ENCODE measurements around the gene EDC3.

Gene EDC3

DNA sequence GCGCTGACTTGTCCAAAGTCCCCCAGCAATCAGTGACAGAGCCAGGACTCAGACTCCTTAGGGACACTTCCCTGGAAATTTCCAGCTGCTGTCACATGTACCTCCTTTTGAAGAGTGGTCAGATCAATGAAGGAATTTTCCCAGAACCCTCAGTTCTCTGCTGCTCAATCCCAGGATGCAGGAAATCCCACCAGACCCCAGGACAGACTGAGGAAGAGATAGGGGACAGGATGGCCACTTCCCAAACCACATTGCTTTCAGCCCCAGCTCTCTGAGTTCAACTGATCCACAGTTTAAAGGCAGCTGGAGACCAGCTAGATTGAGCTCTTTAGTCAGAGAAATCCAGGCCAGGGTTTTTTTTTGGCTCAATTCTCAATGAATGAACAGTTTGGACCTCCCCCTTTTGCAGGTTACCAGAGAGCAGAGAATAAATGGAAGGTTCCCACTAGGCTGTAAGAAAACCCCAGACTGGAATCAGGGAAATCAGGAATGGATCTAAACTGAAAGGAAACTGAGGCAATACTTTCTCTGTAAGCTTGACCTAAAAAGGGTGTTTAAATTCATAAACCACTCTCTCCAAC is 28.0 kb upstream of the EDC3 start:
- Mint-ChIP-seq H3K4me1 (peaks cover 23% of the 10 kb centered on the region), H3K36me3 (no peaks in the 10 kb centered on the region), H3K4me3 (peak overlapping the region; percentile 72), H3K27ac (peak overlapping the region; percentile 12), H3K9me3 (no peaks in the 10 kb centered on the region)
- no peak for ATAC-seq
- DNase-seq (ENCODE audit: low spot score in 2 of 2): no peak

DNA sequence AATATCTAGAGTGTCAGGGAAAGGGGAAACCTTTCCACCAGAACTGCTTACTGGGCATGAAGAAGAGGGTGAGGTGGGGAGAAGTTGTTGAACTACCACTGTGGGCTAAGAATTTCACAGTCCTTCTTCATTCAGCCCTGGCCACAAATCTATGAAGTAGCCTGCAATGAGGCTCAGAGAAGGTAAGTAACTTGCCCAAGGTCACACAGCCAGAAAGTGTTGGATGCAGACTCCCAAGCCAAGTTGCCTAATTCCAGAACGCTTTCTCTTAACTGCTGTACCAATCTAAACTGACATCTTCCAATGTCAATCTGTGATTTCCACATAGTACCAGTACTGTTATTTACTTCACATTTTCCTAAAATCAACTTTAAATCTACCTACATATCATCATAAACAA is 27.4 kb upstream of the EDC3 start:
- Mint-ChIP-seq H3K4me1 (peaks cover 23% of the 10 kb centered on the region), H3K4me3 (no peak overlapping the region), H3K36me3 (no peaks in the 10 kb centered on the region), H3K27ac (peak overlapping the region; percentile 12), H3K9me3 (no peaks in the 10 kb centered on the region)
- DNase-seq (ENCODE audit: low spot score in 2 of 2) (no peak), ATAC-seq (no peak)

DNA sequence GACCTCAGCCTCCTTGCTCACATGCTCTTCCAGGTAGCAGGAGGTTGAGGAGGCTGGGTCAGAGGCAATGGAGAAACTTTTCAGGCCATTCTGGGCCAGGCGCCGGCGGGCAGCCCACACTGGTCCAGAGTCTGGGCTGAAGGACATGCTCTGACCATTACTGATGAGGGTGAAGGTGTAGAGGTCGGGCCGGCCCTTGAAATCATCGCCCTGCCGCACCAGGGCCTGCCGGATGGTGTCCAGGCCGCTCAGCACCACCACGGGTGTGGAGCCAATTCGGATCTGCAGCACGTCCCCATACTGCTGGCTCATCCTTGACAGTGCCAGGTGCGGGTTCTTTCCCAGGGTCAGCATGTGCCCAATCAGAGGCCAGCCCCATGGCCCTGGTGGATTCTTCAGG is 26.8 kb upstream of the EDC3 start:
- Mint-ChIP-seq H3K36me3 (no peaks in the 10 kb centered on the region), H3K4me1 (peaks cover 23% of the 10 kb centered on the region), H3K4me3 (no peak overlapping the region), H3K27ac (no peak overlapping the region), H3K9me3 (no peaks in the 10 kb centered on the region)
- DNase-seq (ENCODE audit: low spot score in 2 of 2): no peak
- ATAC-seq: no peak

DNA sequence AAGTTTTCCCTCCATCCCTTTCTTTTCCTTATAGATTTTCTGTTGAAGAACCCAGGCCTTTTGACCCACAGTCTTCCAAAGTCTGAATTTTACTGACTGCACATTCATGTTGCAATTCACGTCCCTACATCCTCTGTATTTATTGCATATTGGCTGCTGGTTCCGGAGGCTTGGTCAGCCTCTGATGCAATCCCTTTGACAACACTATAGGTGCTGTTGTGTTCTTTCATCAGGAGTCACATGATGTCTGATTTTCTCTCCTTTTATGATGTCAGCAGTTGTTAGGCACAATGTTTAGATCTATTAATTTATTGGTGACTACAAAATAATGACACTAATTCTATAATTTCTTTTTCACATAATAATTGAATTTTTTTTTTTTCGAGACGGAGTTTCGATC is 20.8 kb upstream of the EDC3 start:
- Mint-ChIP-seq H3K4me1 (no peaks in the 10 kb centered on the region), H3K9me3 (no peaks in the 10 kb centered on the region), H3K27ac (no peak overlapping the region), H3K36me3 (no peaks in the 10 kb centered on the region), H3K4me3 (no peak overlapping the region)
- ATAC-seq (no peak), DNase-seq (ENCODE audit: low spot score in 2 of 2) (no peak)

DNA sequence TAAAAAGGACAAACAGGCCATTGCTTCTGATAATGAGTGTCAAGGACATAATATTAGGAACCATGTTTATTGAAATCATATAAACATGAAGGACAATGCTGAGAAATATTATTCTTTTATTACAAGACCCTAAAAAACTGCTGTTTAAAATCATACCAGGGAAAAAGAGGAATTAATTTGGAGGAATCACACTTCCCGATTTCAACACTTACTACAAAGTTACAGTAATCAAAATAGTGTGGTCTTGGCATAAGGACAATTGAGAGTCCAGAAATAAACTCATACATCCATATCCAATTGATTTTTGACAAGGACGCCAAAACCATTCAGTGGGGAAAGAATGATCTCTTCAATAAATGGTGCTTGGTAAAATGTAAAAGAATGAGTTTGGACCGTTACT is 16.5 kb upstream of the EDC3 start:
- no peak for ATAC-seq
- no peak for DNase-seq (ENCODE audit: low spot score in 2 of 2)
- H3K27ac Mint-ChIP-seq: no peak overlapping the region
- H3K4me1 Mint-ChIP-seq: peaks cover 8% of the 10 kb centered on the region
- H3K9me3 Mint-ChIP-seq: no peaks in the 10 kb centered on the region
- H3K36me3 Mint-ChIP-seq: no peaks in the 10 kb centered on the region
- H3K4me3 Mint-ChIP-seq: no peak overlapping the region

DNA sequence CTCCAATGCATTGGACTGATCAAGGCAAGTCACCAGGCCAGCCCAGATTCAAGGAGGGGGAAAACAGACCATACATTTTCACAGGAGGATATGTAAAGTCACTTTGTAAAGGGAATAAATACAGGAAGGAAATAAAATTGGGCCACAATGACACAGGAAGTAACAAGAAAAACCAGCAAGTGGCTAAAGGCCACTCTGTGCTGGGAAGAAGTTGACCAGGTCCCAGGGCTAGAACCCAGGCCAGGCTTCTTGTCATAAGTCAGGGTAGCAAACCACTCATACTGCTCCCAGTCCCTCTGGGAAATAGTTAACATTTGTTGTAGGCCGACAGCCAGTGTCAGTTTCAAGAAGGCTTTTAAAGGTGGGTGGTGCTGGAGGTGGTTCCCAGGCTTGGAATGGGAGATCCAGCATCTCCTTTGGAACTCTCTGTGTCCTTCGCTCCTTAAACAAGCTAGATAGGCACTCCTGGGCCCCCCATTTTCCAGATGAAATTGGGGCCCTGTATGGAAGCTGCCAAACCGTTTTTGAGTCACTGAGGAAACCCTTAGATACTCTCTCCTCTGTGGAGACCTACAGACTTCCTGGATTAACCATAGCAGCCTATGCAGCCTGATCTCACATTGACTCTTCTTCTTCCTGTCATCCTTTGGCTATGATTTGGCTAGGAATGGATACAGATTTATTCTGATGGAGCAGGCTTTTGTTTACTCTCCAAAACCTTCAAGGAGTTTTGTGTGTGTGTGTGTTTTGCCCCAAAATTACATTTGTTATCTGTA is 14.7 kb upstream of the EDC3 start:
- ATAC-seq (peak; percentile 42), DNase-seq (ENCODE audit: low spot score in 2 of 2) (no peak)
- Mint-ChIP-seq H3K36me3 (no peaks in the 10 kb centered on the region), H3K4me1 (peaks cover 8% of the 10 kb centered on the region), H3K9me3 (no peaks in the 10 kb centered on the region), H3K4me3 (no peak overlapping the region), H3K27ac (peak overlapping the region; percentile 82)

DNA sequence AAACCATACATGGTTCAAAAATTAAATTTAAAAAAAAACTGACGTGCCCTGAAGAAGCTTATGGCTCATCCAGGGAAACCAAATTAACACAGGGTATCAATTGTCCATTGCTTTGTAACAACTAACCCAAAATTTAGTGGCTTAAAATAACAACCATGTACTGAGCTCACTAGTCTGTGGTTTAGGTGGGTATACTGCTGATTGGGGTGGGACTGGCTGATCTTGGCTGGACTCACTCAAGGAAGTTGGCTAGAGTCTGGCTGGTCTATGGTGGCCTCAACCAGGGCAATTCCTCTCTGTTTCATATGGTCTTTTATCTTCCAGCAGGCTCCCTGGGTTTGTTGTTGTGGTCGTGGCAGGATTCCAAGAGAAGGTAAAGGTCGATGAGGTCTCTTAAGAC is 14.1 kb upstream of the EDC3 start:
- Mint-ChIP-seq H3K9me3 (no peaks in the 10 kb centered on the region), H3K4me3 (no peak overlapping the region)

DNA sequence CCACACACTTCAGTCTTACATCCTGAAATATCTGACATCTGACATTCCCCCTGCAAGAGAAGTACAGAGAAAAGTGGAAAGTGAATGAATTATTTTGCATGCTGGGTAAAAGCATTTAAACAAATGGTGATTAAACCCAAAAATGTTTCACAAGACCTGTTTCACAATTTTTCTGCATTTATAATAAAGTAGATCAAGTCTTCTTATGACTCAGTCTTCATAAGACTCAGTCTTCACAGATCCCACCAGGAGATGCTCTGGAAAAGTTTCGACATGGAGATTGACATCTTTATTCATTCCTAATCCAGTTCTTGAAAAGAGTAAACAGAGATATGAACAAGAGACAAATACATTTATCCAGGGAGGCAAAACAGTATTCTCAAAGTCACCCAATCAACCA is 13.2 kb upstream of the EDC3 start:
- H3K27ac Mint-ChIP-seq: peak overlapping the region; percentile 17
- DNase-seq (ENCODE audit: low spot score in 2 of 2) (no peak), ATAC-seq (no peak)
- peaks cover 8% of the 10 kb centered on the region for H3K4me1 Mint-ChIP-seq
- no peaks in the 10 kb centered on the region for H3K36me3 Mint-ChIP-seq
- no peaks in the 10 kb centered on the region for H3K9me3 Mint-ChIP-seq
- no peak overlapping the region for H3K4me3 Mint-ChIP-seq

More for the DNA sequence above, 14.1 kb upstream of the EDC3 start:
- DNase-seq (ENCODE audit: low spot score in 2 of 2) (peak in 1 of 2 donors; percentile 38), ATAC-seq (no peak)
- Mint-ChIP-seq H3K27ac (peak overlapping the region; percentile 82), H3K4me1 (peaks cover 8% of the 10 kb centered on the region), H3K36me3 (no peaks in the 10 kb centered on the region)

DNA sequence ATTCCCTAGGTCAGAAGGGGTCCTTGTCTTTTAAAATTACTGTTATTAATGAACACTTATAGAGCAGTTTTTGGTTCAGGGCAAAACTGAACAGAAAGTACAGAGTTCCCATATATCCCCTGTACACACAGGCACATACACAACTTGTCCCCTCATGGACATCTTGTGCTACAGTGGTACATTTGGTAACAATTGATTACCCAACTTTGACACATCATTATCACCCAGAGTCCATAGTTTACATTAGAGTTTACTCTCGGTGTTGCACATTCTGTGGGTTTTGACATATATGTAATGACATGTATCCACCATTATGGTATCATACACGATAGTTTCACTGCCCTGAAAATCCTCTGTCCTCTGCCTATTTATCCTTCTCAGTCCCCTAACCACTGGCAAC is 984 bp upstream of the EDC3 start:
- Mint-ChIP-seq H3K9me3 (no peaks in the 10 kb centered on the region), H3K27ac (peak overlapping the region; percentile 100), H3K4me1 (peaks cover 45% of the 10 kb centered on the region), H3K4me3 (peak overlapping the region; percentile 100), H3K36me3 (peaks cover 9% of the 10 kb centered on the region)
- no peak for ATAC-seq
- no peak for DNase-seq (ENCODE audit: low spot score in 2 of 2)

DNA sequence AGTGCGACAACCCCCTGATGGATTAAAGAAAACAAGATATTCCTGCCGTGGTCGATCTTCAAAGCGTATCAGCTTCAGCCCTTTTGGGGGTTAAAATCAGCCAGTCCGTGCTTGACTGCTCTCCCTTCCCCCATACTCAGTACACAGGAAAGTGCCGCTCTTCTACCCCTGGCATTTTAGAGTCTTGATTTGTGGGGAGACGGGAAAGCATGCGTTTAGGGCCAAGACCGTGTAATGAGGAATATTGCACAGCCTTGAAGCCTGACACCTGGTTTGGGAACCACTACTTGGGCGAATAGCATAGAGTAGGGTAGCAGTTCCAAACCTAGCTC is 540 bp upstream of the EDC3 start:
- H3K9me3 Mint-ChIP-seq: no peaks in the 10 kb centered on the region
- H3K4me3 Mint-ChIP-seq: peak overlapping the region; percentile 100
- ATAC-seq: no peak
- peaks cover 9% of the 10 kb centered on the region for H3K36me3 Mint-ChIP-seq
- DNase-seq (ENCODE audit: low spot score in 2 of 2): no peak
- H3K27ac Mint-ChIP-seq: peak overlapping the region; percentile 100
- H3K4me1 Mint-ChIP-seq: peaks cover 45% of the 10 kb centered on the region

DNA sequence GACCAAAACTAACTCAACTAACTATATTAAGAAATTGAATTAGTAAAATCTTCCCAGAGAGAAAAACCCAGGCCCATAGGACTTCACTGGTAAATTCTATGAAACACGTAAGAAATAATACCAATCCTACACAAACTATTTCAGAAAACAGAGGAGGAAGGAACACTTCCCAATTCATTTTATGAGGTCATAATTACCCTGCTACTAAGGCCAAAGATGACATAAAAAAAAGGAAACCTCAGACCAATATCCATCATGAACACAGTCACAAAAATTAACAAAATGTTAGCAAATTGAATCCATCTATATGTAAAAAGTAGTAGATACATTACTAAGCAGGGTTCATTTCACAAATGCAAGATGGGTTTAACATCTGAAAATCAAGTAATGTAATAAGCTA is 3.5 kb downstream of the EDC3 start:
- no peak overlapping the region for H3K4me3 Mint-ChIP-seq
- peaks cover 44% of the 10 kb centered on the region for H3K4me1 Mint-ChIP-seq
- H3K27ac Mint-ChIP-seq: no peak overlapping the region
- ATAC-seq (no peak), DNase-seq (ENCODE audit: low spot score in 2 of 2) (no peak)
- H3K9me3 Mint-ChIP-seq: no peaks in the 10 kb centered on the region
- H3K36me3 Mint-ChIP-seq: peaks cover 9% of the 10 kb centered on the region

DNA sequence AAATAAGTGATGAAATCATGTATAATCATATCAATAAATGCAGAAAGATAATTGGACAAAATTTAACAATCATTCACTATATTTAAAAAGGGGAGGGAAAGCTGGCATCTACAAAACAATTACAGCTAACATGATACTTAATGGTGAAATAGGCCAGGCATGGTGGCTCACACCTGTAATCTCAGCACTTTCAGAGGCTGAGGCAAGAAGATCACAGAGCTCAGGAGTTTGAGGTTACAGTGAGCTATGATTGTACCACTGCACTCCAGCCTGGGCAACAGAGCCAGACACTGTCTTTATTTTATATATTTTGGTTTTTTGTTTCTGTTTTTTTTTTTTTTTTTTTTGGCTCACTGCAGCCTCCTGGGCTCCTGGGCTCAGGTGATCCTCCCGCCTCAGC is 12.1 kb downstream of the EDC3 start:
- peaks cover 7% of the 10 kb centered on the region for H3K4me1 Mint-ChIP-seq
- peaks cover 25% of the 10 kb centered on the region for H3K36me3 Mint-ChIP-seq
- no peak overlapping the region for H3K4me3 Mint-ChIP-seq
- H3K9me3 Mint-ChIP-seq: no peaks in the 10 kb centered on the region
- H3K27ac Mint-ChIP-seq: no peak overlapping the region
- ATAC-seq: peak; percentile 59
- no peak for DNase-seq (ENCODE audit: low spot score in 2 of 2)

DNA sequence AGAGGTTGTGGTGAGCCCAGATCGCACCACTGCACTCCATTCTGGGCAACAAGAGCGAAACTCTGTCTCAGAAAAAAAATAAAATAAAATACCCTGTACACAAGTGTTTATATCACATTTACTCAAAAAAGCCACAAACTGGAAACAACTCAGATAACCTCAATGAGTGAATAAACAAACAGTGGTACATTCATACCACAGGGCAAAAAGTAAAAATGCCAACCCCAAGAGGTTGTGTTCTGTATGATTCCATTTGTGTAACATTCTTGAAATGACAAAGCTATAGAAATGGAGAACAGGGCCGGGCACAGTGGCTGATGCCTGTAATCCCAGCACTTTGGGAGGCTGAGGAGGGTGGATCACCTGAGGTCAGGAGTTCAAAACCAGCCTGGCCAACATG is 12.9 kb downstream of the EDC3 start:
- H3K27ac Mint-ChIP-seq: peak overlapping the region; percentile 58

DNA sequence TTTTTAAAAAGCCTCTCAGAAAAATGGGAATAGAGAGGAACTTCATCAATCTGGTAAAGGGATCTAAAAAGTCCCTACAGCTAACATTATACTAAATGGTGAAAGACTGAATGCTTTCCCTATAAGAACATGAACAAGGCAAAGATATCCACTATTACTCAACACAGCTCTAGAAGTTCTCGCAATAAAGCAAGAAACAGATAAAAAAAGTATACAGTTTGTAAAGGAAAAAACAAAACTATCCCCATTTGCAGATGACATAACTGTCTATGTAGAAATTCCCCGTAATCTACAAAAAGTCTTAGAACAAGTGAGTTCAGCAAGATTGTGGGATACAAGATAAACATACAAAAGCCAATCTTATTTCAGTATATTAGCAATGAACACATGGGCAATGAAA is 15.4 kb downstream of the EDC3 start:
- H3K9me3 Mint-ChIP-seq: no peaks in the 10 kb centered on the region
- ATAC-seq (no peak), DNase-seq (ENCODE audit: low spot score in 2 of 2) (no peak)
- H3K36me3 Mint-ChIP-seq: peaks cover 9% of the 10 kb centered on the region
- peaks cover 7% of the 10 kb centered on the region for H3K4me1 Mint-ChIP-seq
- no peak overlapping the region for H3K4me3 Mint-ChIP-seq
- no peak overlapping the region for H3K27ac Mint-ChIP-seq

More for the DNA sequence above, 12.9 kb downstream of the EDC3 start:
- H3K9me3 Mint-ChIP-seq: no peaks in the 10 kb centered on the region
- peak; percentile 89 for ATAC-seq
- H3K4me1 Mint-ChIP-seq: peaks cover 7% of the 10 kb centered on the region
- DNase-seq (ENCODE audit: low spot score in 2 of 2): no peak
- H3K36me3 Mint-ChIP-seq: peaks cover 25% of the 10 kb centered on the region
- H3K4me3 Mint-ChIP-seq: no peak overlapping the region

DNA sequence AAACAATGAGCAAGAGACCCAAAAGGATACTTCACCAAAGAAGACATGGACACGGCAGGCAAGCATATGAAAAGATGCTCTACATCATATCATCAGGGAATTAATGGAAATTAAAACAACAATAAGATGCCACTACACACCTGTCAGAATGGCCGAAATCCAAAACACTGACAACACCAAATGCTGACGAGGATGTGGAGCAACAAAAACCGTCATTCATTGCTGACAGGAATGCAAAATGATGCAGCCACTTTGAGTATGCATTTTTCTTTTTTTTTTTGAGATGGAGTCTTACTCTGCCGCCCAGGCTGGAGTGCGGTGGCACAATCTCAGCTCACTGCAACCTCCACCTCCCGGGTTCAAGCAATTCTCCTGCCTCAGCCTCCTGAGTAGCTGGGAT is 19.0 kb downstream of the EDC3 start:
- peaks cover 31% of the 10 kb centered on the region for H3K36me3 Mint-ChIP-seq
- H3K4me3 Mint-ChIP-seq: no peak overlapping the region
- no peaks in the 10 kb centered on the region for H3K9me3 Mint-ChIP-seq
- ATAC-seq (no peak), DNase-seq (ENCODE audit: low spot score in 2 of 2) (no peak)
- H3K27ac Mint-ChIP-seq: no peak overlapping the region
- H3K4me1 Mint-ChIP-seq: no peaks in the 10 kb centered on the region

DNA sequence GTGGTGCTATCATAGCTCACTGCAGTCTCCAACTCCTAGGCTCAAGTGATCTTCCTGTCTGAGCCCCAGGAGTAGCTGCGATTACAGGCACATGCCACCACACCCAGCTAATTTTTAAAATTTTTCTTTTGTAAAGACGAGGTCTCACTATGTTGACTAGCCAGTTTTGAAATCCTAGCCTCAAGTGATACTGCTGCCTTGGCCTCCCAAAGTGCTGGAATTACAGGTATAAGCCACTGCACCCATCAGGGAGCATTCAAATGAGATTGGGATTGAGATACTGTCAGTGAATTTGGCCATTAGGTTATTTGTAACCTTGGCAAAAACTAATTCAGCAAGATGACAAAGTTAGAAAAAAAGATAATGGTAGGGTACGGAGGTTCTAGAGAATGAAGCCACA is 21.7 kb downstream of the EDC3 start:
- H3K4me3 Mint-ChIP-seq: no peak overlapping the region
- no peaks in the 10 kb centered on the region for H3K9me3 Mint-ChIP-seq
- no peaks in the 10 kb centered on the region for H3K4me1 Mint-ChIP-seq
- peak overlapping the region; percentile 20 for H3K27ac Mint-ChIP-seq
- no peak for DNase-seq (ENCODE audit: low spot score in 2 of 2)
- H3K36me3 Mint-ChIP-seq: peaks cover 57% of the 10 kb centered on the region
- no peak for ATAC-seq

Measured in stimulated activated effector memory CD8-positive, alpha-beta T cell treated with anti-CD3 and anti-CD28 coated beads, Interleukin-12 subunit alpha, Interleukin-12 subunit beta, amount 100 ng/mL, for 72 hours (primary cell).